GM12865 (cell line): ENCODE measurements around the gene RAB11FIP4.

ENCODE experiments used
- DNase-seq: peaks from one replicate; pipeline ENCODE4 v3.0.0; 2010; ENCODE audit warnings: low read depth
- H3K4me3 ChIP-seq: 2 replicates; pipeline ENCODE4 v1.5.1; 2011; ENCODE audit warnings: mild to moderate bottlenecking, low read depth, low read length, control low read depth
- CTCF ChIP-seq: IDR thresholded peaks from 2 replicates; pipeline ENCODE4 v1.5.1; 2011; ENCODE audit warnings: low read length, control low read depth, low read depth, inconsistent platforms; ENCODE audit not compliant: insufficient read depth; ENCODE audit errors: missing control alignments

The RAB11FIP4 gene

GRCh38 chr17:31400481-31400950 is 9.0 kb downstream of the RAB11FIP4 start:
- H3K4me3 ChIP-seq = no peak overlapping the region
- TF ChIP-seq CTCF = no peak

DNA sequence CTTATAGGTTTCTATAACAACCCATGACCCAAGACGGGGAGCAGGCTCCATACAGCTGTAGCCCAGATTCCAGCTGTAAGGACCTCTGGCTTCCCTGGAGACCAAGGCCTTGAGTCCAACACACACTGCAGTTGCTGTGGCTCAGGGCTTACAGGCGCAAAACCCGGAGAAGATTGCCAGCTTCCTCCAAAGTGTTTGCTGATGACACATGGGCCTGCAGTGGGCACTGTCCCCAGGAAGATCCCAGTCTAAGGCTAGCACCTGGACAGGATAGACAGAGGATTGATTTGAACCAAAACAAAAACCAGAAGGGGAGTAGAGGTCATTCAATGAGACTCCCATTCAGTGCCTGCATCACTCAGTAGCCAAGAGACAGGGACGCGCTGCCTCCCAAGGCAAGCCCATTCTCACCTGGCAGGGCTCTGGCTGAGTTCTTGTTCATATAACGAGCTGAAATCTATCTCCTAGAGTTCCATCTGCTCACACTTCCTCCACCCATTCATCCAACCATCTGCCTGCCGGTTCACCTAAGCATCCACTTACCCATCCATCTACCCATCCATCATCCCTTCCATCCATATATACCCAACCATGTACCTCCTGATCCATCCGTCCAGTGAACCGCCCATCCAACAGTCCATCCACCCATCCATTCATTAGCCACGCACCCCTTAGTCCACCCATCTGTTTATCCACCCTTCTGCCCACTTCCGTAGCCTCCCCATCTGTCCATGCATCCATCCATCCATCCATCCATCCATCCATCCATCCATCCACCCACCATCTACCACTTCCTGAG is 10.2 kb downstream of the RAB11FIP4 start:
- no peak overlapping the region for H3K4me3 ChIP-seq
- no peak for TF ChIP-seq CTCF
- DNase-seq = no peak

More at GRCh38 chr17:31400481-31400950, 9.0 kb downstream of the RAB11FIP4 start:
- no peak for DNase-seq

- TF ChIP-seq CTCF = no peak
- H3K4me3 ChIP-seq = no peak overlapping the region
- DNase-seq = no peak
These were observed 12.8 kb downstream of the RAB11FIP4 start for GRCh38 chr17:31404028-31404949.

DNA sequence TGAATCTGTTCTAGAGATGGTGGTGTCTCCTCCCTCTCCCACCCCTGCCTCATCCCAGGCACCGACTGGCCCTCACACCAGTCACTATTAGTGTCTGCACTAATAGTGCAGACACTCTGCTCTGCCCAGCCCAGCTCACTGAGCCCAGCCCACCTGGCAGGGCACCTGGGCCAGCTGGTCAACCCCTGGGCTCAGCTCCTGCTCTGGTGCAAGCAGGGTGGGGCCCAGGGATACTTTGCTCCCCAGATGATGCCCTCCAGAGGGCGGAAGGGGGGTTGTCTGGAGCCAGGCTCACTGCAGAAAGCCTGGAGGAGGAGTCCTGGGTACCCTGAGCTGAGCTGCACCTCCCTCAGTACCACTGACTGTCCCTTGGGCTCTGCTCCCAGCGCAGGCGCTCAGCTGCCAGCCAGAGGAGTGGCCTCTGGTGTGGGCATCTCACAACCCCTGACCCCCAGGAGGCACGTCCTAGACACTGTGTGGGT is 14.5 kb downstream of the RAB11FIP4 start:
- no peak for TF ChIP-seq CTCF
- no peak overlapping the region for H3K4me3 ChIP-seq
- no peak for DNase-seq

DNA sequence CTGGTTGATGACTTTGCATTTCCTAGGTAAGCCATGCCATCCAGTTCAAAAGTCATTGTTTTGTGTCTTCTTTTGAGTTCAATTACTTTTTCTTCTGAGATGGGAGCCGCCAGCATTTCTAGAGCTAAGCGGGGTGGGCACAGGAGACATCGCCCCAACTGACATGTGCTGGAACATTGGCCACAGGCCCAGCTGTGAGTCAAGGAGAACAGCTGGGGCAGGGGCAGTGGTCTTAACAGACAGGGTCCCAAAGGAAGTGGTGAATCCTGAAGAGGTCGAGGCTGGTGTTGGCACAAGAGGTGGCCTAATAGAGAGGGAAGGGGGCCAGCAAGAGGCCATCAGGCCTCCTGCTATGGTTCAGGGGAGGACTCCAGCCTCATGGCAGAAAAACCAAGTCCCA is 17.1 kb downstream of the RAB11FIP4 start:
- no peak for DNase-seq
- no peak overlapping the region for H3K4me3 ChIP-seq
- TF ChIP-seq CTCF = no peak

DNA sequence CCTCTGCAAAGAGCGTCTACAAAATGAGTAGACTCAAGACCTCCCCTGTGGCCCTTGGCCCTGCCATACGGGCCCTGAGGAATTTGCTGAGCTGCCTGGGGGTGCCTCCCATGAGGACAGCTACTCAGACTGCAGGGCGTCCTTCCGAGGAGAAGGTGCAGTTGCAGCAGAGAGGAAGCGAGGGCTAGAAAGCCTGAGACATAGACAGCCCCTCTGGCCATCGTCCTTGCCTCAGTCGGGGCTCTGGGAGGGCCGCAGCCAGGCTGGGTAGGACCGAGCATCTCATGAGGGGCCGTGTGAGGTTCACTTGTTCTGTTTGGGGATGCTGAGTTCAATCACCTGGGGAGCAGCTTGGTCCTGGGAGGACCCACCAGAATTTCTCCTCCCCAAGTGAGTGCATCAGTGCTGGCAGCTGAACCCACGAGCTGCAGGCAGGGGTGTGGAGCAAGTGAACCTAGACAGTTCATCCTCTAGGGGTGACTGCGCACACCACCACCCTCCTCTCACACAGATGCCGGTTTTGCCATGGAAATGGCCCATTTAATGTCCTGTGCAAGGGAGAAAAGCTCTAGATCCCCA is 20.3 kb downstream of the RAB11FIP4 start:
- no peak for TF ChIP-seq CTCF
- no peak for DNase-seq
- H3K4me3 ChIP-seq = no peak overlapping the region
